ENCODE data around the gene AQP3.

GRCh38 chr9:33472881-33473615 is 25.7 kb upstream of the AQP3 start:
- no peak for TF ChIP-seq EZH2 (IDR thresholded peaks at IDR 0.05; ENCODE audit: insufficient read depth, poor library complexity, severe bottlenecking)
- no peak for TF ChIP-seq EZH2phosphoT487 (IDR thresholded peaks at IDR 0.05; ENCODE audit: insufficient read depth, low read depth)

All from GM23248 (cell line).